ENCODE results near the gene NAA38.

DNA sequence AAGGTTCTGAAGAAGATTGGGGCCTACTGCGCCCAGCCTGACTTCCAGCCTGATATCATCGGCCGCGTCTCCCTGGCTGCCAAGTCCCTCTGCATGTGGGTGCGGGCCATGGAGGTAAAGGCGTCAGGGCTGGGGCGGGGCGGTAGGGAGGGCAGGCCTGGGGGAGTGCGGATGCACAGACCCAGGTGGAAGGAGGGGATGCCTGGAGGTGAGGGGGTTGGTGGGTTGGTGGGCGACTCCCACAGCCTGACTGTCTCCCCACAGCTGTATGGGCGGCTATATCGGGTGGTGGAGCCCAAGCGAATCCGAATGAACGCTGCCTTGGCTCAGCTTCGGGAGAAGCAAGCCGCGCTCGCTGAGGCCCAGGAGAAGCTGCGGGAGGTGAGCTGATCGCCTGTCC lies 50.2 kb downstream of the NAA38 start:
- TF ChIP-seq, protein P1, sequence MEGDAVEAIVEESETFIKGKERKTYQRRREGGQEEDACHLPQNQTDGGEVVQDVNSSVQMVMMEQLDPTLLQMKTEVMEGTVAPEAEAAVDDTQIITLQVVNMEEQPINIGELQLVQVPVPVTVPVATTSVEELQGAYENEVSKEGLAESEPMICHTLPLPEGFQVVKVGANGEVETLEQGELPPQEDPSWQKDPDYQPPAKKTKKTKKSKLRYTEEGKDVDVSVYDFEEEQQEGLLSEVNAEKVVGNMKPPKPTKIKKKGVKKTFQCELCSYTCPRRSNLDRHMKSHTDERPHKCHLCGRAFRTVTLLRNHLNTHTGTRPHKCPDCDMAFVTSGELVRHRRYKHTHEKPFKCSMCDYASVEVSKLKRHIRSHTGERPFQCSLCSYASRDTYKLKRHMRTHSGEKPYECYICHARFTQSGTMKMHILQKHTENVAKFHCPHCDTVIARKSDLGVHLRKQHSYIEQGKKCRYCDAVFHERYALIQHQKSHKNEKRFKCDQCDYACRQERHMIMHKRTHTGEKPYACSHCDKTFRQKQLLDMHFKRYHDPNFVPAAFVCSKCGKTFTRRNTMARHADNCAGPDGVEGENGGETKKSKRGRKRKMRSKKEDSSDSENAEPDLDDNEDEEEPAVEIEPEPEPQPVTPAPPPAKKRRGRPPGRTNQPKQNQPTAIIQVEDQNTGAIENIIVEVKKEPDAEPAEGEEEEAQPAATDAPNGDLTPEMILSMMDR (conservative IDR thresholded peaks at IDR 0.05), result no peak
- no peak for TF ChIP-seq ZFX (IDR thresholded peaks at IDR 0.05)
